HepG2 (cell line): Measurements from ENCODE around the gene AIP.

Experiments used
- BHLHE40 ChIP-seq: IDR thresholded peaks from 2 replicates; pipeline ENCODE4 v1.6.1; 2011; ENCODE audit warnings: low read length, improper control_type of control experiment
- CTCF ChIP-seq: sonication (generic); formaldehyde crosslinking; IDR thresholded peaks from 2 replicates; pipeline ENCODE4 v1.5.0; 2020; ENCODE audit warnings: mild to moderate bottlenecking, missing genetic modification reagents, moderate library complexity
- GPN1 ChIP-seq: sonication (generic); formaldehyde crosslinking; IDR thresholded peaks from 2 replicates; pipeline ENCODE4 v1.5.1; 2020; ENCODE audit warnings: missing genetic modification reagents, borderline replicate concordance
- NFYB ChIP-seq: sonication (generic); formaldehyde crosslinking; IDR thresholded peaks from 2 replicates; pipeline ENCODE4 v1.4.0; 2020; ENCODE audit warnings: missing genetic modification reagents
- NR2F2 ChIP-seq: IDR thresholded peaks from 2 replicates; pipeline ENCODE4 v1.6.1; 2012; ENCODE audit warnings: low read depth, inconsistent platforms, borderline replicate concordance
- NR2F6 ChIP-seq, 2 experiments: IDR thresholded peaks; 2 replicates each; pipeline ENCODE4 v1.6.1; 2016; ENCODE audit warnings: antibody characterized with exemption in 1 of 2, mild to moderate bottlenecking in 1 of 2
- SRF ChIP-seq: IDR thresholded peaks from 2 replicates; pipeline ENCODE4 v1.6.1; 2011; ENCODE audit warnings: mild to moderate bottlenecking, low read depth, low read length, moderate library complexity
- UBTF ChIP-seq: sonication (generic); formaldehyde crosslinking; IDR thresholded peaks from 2 replicates; pipeline ENCODE4 v1.4.0; 2020; ENCODE audit warnings: mild to moderate bottlenecking, missing genetic modification reagents
- ZNF766 ChIP-seq: sonication (generic); formaldehyde crosslinking; IDR thresholded peaks from 2 replicates; pipeline ENCODE4 v1.5.0; 2020; ENCODE audit warnings: missing genetic modification reagents, borderline replicate concordance

GRCh38 chr11:67522844-67523555, 40.2 kb downstream of the AIP start, which contains the start of gene CABP2:
- no peak for TF ChIP-seq SRF
- no peak for TF ChIP-seq CTCF (CRISPR knock-in tag)
- TF ChIP-seq NR2F6 (IDR thresholded peaks at IDR 0.05), result no peak
- TF ChIP-seq NR2F6 (CRISPR knock-in tag; IDR thresholded peaks at IDR 0.05), result no peak
- TF ChIP-seq NFYB (CRISPR knock-in tag), result no peak
- no peak for TF ChIP-seq ZNF766 (CRISPR knock-in tag)
- TF ChIP-seq UBTF (CRISPR knock-in tag), result no peak
- no peak for TF ChIP-seq GPN1 (CRISPR knock-in tag)
- TF ChIP-seq NR2F2, result no peak
- TF ChIP-seq BHLHE40, result no peak
